Muscle of leg (tissue), 11 donors: ENCODE data around the gene NYNRIN. TPM values are rescaled to one million over a fixed set of nuclear protein-coding genes. Genes with fewer than 3 reads are reported as not detected.
A peak's percentile ranks its signal among the peaks of the same experiment; 100 is the strongest.

ENCODE experiments used
- DNase-seq: peaks from one replicate; pipeline ENCODE4 v3.0.0; 2013
- H3K27ac ChIP-seq: one replicate; pipeline ENCODE4 v1.5.1; 2013; ENCODE audit warnings: mild to moderate bottlenecking, low read length, control low read depth
- H3K27me3 ChIP-seq: one replicate; pipeline ENCODE4 v1.6.1; 2013; ENCODE audit warnings: low read length; ENCODE audit not compliant: control insufficient read depth, insufficient read depth
- H3K36me3 ChIP-seq: one replicate; pipeline ENCODE4 v1.6.1; 2013; ENCODE audit warnings: low read length; ENCODE audit not compliant: control insufficient read depth, insufficient read depth
- H3K4me1 ChIP-seq: one replicate; pipeline ENCODE4 v1.6.1; 2013; ENCODE audit warnings: low read length; ENCODE audit not compliant: control insufficient read depth, insufficient read depth
- H3K4me3 ChIP-seq: one replicate; pipeline ENCODE4 v1.5.1; 2013; ENCODE audit warnings: low read length, control low read depth
- H3K9me3 ChIP-seq: replicated peaks from 2 replicates; pipeline ENCODE4 v1.6.1; 2013; ENCODE audit warnings: low read depth, low read length; ENCODE audit not compliant: control insufficient read depth
- WGBS: methylation state at CpG from one replicate; pipeline ENCODE4 v1.1.5; 2013; ENCODE audit warnings: missing lambda C conversion rate; ENCODE audit not compliant: insufficient coverage; 5-methylcytosine and 5-hydroxymethylcytosine counted together
- polyA plus RNA-seq, 8 donors: library from polyadenylated mRNA; unstranded; fragments of 120-200 nt; gene quantifications; one replicate each; pipeline versions ENCODE4 v1.2.1 to v1.2.3, GENCODE V29; 2013; ENCODE audit warnings: inconsistent platforms in 1 of 8, low replicate concordance in 1 of 8; ENCODE audit not compliant: insufficient read length in 8 of 8, insufficient read depth in 1 of 8
- total RNA-seq: library from RNA; stranded (reverse); fragments of 120-200 nt; gene quantifications from one replicate; pipeline ENCODE4 v1.2.4, GENCODE V29; 2013

NYNRIN gene
- total and polyA plus RNA-seq, 9 donors, result 16.5 to 45.3 (median 29.5) TPM

GRCh38 chr14:24401810-24402702, 3.3 kb downstream of the NYNRIN start:
- no peaks in the 10 kb centered on the region for H3K9me3 ChIP-seq
- H3K36me3 ChIP-seq, result peaks cover 3% of the 10 kb centered on the region
- peaks cover 56% of the 10 kb centered on the region for H3K4me1 ChIP-seq
- DNase-seq, result no peak
- H3K27ac ChIP-seq, result peak overlapping the region; percentile 29
- 20% methylated on average over 6 of the region's 9 CpGs for WGBS
- H3K27me3 ChIP-seq, result no peaks in the 10 kb centered on the region
- no peak overlapping the region for H3K4me3 ChIP-seq

- Histone ChIP-seq H3K9me3 (no peaks in the 10 kb centered on the region), H3K4me3 (no peak overlapping the region), H3K27me3 (no peaks in the 10 kb centered on the region), H3K27ac (peak overlapping the region; percentile 45), H3K4me1 (peaks cover 50% of the 10 kb centered on the region), H3K36me3 (peaks cover 14% of the 10 kb centered on the region)
- 18% methylated on average over 5 of the region's 7 CpGs for WGBS
- peak; percentile 88 for DNase-seq
Measured at GRCh38 chr14:24403294-24403998, 4.6 kb downstream of the NYNRIN start.

GRCh38 chr14:24404814-24405213, 6.0 kb downstream of the NYNRIN start:
- Histone ChIP-seq H3K36me3 (peaks cover 27% of the 10 kb centered on the region), H3K4me3 (no peak overlapping the region), H3K4me1 (peaks cover 55% of the 10 kb centered on the region), H3K9me3 (no peaks in the 10 kb centered on the region), H3K27ac (no peak overlapping the region), H3K27me3 (no peaks in the 10 kb centered on the region)
- no peak for DNase-seq
- no CpG with 5 or more reads among the region's 4 CpGs for WGBS

- H3K9me3 ChIP-seq, result no peaks in the 10 kb centered on the region
- H3K36me3 ChIP-seq, result peaks cover 42% of the 10 kb centered on the region
- DNase-seq, result no peak
- H3K4me3 ChIP-seq, result no peak overlapping the region
- H3K27ac ChIP-seq, result no peak overlapping the region
- H3K27me3 ChIP-seq, result no peaks in the 10 kb centered on the region
- H3K4me1 ChIP-seq, result peaks cover 43% of the 10 kb centered on the region
- WGBS, result 85% methylated on average over 5 of the region's 6 CpGs
Measured at GRCh38 chr14:24406416-24406815, 7.6 kb downstream of the NYNRIN start.

DNA sequence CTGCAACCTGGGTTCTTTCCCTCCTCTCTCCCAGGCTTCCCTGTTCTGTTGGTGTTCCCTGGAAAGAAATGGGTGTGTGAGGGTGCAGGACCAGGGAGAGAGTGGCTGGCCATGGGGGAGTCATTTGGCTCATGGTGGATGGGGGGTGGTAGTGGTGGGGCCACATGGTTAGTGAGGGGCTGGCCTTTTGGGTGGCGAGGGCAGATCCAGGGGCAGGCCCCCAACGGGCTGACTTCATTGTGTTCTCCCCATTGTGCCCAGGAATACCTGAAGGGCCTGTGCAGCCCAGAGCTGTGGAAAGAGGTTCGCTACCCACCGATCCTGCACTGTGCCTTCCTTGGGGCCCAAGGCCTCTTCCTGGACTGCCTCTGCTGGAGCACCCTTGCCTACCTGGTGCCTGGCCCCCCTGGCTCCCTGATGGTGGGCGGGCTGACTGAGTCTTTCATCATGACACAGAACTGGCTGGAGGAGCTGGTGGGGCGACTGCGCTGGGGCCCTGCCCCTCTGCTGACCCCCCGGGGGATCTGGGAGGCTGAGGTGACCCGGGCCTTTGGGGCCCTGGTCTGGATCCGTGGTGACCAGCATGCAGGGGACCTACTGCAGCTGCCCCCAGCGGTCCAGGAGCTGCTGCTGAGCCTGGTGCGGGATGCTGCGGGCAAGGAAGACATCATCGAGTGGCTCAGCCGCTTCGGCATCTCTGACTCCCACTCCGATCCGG, 9.0 kb downstream of the NYNRIN start:
- Histone ChIP-seq H3K9me3 (no peaks in the 10 kb centered on the region), H3K36me3 (peaks cover 48% of the 10 kb centered on the region), H3K4me1 (peaks cover 31% of the 10 kb centered on the region), H3K27ac (no peak overlapping the region), H3K4me3 (no peak overlapping the region), H3K27me3 (no peaks in the 10 kb centered on the region)
- no peak for DNase-seq
- 89% methylated on average over 18 of the region's 18 CpGs for WGBS

DNA sequence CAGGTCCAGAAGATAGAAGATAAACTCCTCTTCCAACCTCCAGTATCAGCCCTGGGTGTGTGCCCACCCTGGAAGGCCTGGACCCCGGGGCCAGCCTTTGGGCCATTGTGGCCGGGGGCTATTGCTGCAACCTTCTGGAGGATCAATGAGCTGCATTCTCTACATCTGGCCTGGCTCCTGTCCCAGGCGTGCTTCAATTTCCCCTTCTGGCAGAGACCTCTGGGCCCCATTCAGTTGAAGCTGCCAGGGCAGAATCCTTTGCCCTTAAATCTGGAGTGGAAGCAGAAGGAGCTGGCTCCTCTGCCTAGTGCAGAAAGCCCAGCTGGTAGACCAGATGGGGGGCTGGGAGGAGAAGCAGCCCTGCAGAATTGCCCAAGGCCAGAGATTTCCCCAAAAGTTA, 10.0 kb downstream of the NYNRIN start:
- peaks cover 57% of the 10 kb centered on the region for H3K36me3 ChIP-seq
- no peak overlapping the region for H3K27ac ChIP-seq
- H3K4me1 ChIP-seq, result peaks cover 24% of the 10 kb centered on the region
- no peaks in the 10 kb centered on the region for H3K9me3 ChIP-seq
- no peak overlapping the region for H3K4me3 ChIP-seq
- 27% methylated on average over 3 of the region's 3 CpGs for WGBS
- peak; percentile 53 for DNase-seq
- H3K27me3 ChIP-seq, result no peaks in the 10 kb centered on the region

DNA sequence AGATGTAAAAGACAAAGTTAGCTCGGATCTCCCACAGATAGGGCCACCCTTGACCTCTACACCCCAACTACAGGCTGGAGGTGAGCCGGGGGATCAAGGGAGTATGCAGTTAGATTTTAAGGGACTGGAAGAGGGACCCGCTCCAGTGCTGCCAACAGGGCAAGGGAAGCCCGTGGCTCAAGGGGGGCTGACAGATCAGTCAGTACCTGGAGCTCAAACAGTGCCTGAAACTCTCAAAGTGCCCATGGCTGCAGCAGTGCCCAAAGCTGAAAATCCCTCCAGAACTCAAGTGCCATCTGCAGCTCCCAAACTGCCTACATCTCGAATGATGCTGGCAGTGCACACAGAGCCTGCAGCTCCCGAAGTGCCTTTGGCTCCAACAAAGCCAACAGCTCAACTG, 10.4 kb downstream of the NYNRIN start:
- no peak overlapping the region for H3K27ac ChIP-seq
- H3K36me3 ChIP-seq, result peaks cover 61% of the 10 kb centered on the region
- no peak overlapping the region for H3K4me3 ChIP-seq
- 60% methylated on average over 4 of the region's 6 CpGs for WGBS
- H3K9me3 ChIP-seq, result no peaks in the 10 kb centered on the region
- H3K4me1 ChIP-seq, result peaks cover 22% of the 10 kb centered on the region
- H3K27me3 ChIP-seq, result no peaks in the 10 kb centered on the region
- no peak for DNase-seq

DNA sequence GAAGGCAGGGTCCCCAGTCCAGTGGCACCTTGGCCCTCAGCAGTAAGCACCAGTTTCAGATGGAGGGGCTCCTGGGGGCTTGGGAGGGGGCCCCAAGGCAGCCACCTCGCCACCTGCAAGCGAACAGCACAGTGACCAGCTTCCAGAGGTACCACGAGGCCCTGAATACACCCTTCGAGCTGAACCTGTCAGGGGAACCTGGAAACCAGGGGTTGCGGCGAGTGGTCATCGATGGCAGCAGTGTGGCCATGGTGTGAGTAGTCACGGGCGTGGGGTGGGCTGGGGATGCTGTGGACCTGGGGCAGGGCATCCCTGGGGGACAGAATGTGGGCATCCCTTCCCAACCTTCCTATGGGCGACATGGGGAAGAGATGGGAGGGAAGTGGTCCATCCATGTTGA, 11.2 kb downstream of the NYNRIN start:
- no peak overlapping the region for H3K27ac ChIP-seq
- no peaks in the 10 kb centered on the region for H3K27me3 ChIP-seq
- peaks cover 17% of the 10 kb centered on the region for H3K4me1 ChIP-seq
- DNase-seq, result no peak
- WGBS, result 92% methylated on average over 10 of the region's 10 CpGs
- peaks cover 68% of the 10 kb centered on the region for H3K36me3 ChIP-seq
- no peaks in the 10 kb centered on the region for H3K9me3 ChIP-seq
- no peak overlapping the region for H3K4me3 ChIP-seq

DNA sequence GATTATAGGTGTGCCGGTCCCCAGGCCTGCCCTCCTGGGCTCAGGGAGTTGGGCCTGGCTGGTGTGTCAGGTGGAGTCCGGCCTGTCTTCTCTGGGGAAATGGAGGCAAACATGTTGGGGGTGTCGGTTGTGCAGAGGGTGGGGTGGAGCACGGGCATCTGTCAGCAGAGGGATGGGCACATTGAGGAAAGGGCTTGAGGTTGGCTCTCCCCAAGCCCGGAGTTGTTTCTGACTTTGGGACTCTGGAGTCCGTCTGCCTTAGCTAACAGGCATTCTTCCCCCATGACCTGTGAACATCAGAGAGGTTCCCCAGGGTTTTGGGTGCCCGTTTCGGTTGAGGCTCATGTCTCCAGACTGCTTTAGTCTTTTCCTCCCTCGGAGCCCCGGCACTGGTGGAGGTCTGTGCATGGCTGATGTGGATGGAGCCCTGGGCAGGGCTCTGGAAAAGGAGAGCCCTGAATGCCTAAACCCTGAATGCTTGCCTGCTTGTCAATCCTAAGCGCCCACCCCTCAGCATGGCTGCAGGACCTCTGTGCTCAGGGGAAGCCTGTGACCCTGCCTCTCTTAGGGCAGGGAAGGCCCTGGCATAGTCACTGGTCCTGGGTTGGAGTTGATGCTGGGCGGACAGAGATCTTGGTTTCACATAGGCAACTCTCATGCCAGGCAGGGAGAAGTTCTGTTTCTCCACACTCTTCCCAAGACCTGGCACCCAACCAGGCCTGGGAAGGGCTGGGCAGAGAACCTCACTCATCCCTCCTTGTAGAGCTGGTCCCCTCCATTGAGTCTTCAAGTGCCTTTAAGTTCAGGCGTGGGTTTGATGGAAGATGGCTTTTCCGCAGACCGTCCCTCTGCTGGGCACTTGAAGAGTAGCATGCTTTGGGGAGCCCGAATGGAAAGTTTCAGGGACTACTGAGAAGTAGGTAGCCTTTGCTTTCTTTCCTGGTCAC, 12.9 kb downstream of the NYNRIN start:
- H3K27me3 ChIP-seq, result no peaks in the 10 kb centered on the region
- no peak overlapping the region for H3K4me3 ChIP-seq
- WGBS, result 61% methylated on average over 11 of the region's 16 CpGs
- peaks cover 17% of the 10 kb centered on the region for H3K4me1 ChIP-seq
- peak; percentile 65 for DNase-seq
- no peak overlapping the region for H3K27ac ChIP-seq
- no peaks in the 10 kb centered on the region for H3K9me3 ChIP-seq
- peaks cover 72% of the 10 kb centered on the region for H3K36me3 ChIP-seq
